GM23338 (cell line): ENCODE data around the gene TLR9. TPM values are rescaled to one million over a fixed set of nuclear protein-coding genes. Genes with fewer than 3 reads are reported as not detected.

ENCODE experiments used
- ATAC-seq: fragments of 200-7000 bp; cut with Tn5 transposase; 3 replicates; pipeline ENCODE4 v1.9.1; 2020
- DNase-seq: peaks from one replicate; pipeline ENCODE4 v3.0.0-alpha.2; 2015; ENCODE audit warnings: low spot score
- H2AFZ ChIP-seq: fragments of 200-600 bp; sonication (generic); 2 replicates; pipeline ENCODE4 v1.8.0; 2016; ENCODE audit warnings: antibody characterized with exemption, mild to moderate bottlenecking, moderate library complexity
- H3F3A ChIP-seq: fragments of 200-600 bp; sonication (generic); replicated peaks from 2 replicates; pipeline ENCODE4 v1.8.0; 2017; ENCODE audit warnings: antibody characterized with exemption, mixed run types, low read depth
- H3K27ac ChIP-seq: fragments of 200-600 bp; sonication (generic); 2 replicates; pipeline ENCODE4 v1.6.1; 2016; ENCODE audit warnings: low read depth
- H3K27me3 ChIP-seq: fragments of 200-600 bp; sonication (generic); 2 replicates; pipeline ENCODE4 v1.8.0; 2016; ENCODE audit warnings: mild to moderate bottlenecking, mixed run types, moderate library complexity; ENCODE audit not compliant: insufficient read depth
- H3K36me3 ChIP-seq: fragments of 200-600 bp; sonication (generic); 2 replicates; pipeline ENCODE4 v1.8.0; 2016; ENCODE audit warnings: mild to moderate bottlenecking; ENCODE audit not compliant: insufficient read depth
- H3K4me1 ChIP-seq: fragments of 200-600 bp; sonication (generic); 2 replicates; pipeline ENCODE4 v1.8.0; 2016; ENCODE audit warnings: mild to moderate bottlenecking, moderate library complexity; ENCODE audit not compliant: insufficient read depth
- H3K4me2 ChIP-seq: fragments of 200-600 bp; sonication (generic); 2 replicates; pipeline ENCODE4 v1.7.1; 2017; ENCODE audit warnings: mixed run types
- H3K4me3 ChIP-seq: fragments of 200-600 bp; sonication (generic); 2 replicates; pipeline ENCODE4 v1.6.1; 2016; ENCODE audit warnings: mixed run types
- H3K79me2 ChIP-seq: fragments of 200-600 bp; sonication (generic); replicated peaks from 2 replicates; pipeline ENCODE4 v1.8.0; 2017; ENCODE audit warnings: mild to moderate bottlenecking; ENCODE audit not compliant: insufficient read depth
- H3K9me2 ChIP-seq: fragments of 200-600 bp; sonication (generic); 2 replicates; pipeline ENCODE4 v1.8.0; 2017; ENCODE audit not compliant: insufficient read depth
- H4K20me1 ChIP-seq: fragments of 200-600 bp; sonication (generic); replicated peaks from 2 replicates; pipeline ENCODE4 v1.8.0; 2017; ENCODE audit warnings: mild to moderate bottlenecking; ENCODE audit not compliant: insufficient read depth
- H3K27ac Mint-ChIP-seq: 2 replicates; pipeline ENCODE4 v1.8.0; 2020; ENCODE audit warnings: inconsistent platforms, mild to moderate bottlenecking, moderate library complexity, mixed read lengths
- H3K27me3 Mint-ChIP-seq: 3 replicates; pipeline ENCODE4 v1.8.0; 2022; ENCODE audit warnings: low read depth, mild to moderate bottlenecking, moderate library complexity, mixed read lengths, inconsistent platforms; ENCODE audit not compliant: insufficient read depth, poor library complexity
- H3K36me3 Mint-ChIP-seq: 3 replicates; pipeline ENCODE4 v1.8.0; 2021; ENCODE audit warnings: low read depth, mild to moderate bottlenecking, inconsistent platforms, moderate library complexity, mixed read lengths
- H3K4me1 Mint-ChIP-seq: 3 replicates; pipeline ENCODE4 v1.8.0; 2020; ENCODE audit warnings: mild to moderate bottlenecking, inconsistent platforms, mixed read lengths
- H3K4me3 Mint-ChIP-seq: 3 replicates; pipeline ENCODE4 v1.8.0; 2021; ENCODE audit warnings: moderate library complexity, mild to moderate bottlenecking, inconsistent platforms, mixed read lengths
- H3K9me3 Mint-ChIP-seq: 3 replicates; pipeline ENCODE4 v1.8.0; 2020; ENCODE audit warnings: moderate library complexity, mild to moderate bottlenecking, inconsistent platforms, mixed read lengths
- CREB1 ChIP-seq: fragments of 250-450 bp; sonication (Bioruptor Pico); IDR thresholded peaks from 2 replicates; pipeline ENCODE4 v1.5.0; 2020; ENCODE audit warnings: low read depth, mild to moderate bottlenecking, moderate library complexity
- EZH2phosphoT487 ChIP-seq: fragments of 200-600 bp; sonication (generic); IDR thresholded peaks from one replicate; pipeline ENCODE4 v1.8.1; 2018; ENCODE audit warnings: antibody characterized with exemption; ENCODE audit not compliant: unreplicated experiment
- JUNB ChIP-seq: IDR thresholded peaks from one replicate; pipeline ENCODE4 v1.6.1; 2016; ENCODE audit warnings: antibody characterized with exemption; ENCODE audit not compliant: unreplicated experiment
- NANOG ChIP-seq: IDR thresholded peaks from 2 replicates; pipeline ENCODE4 v1.6.1; 2016; ENCODE audit warnings: antibody characterized with exemption, borderline replicate concordance
- POLR2AphosphoS5 ChIP-seq: IDR thresholded peaks from 2 replicates; pipeline ENCODE4 v1.6.1; 2016; ENCODE audit warnings: antibody characterized with exemption, low read depth
- STAT1 ChIP-seq: IDR thresholded peaks from one replicate; pipeline ENCODE4 v1.6.1; 2016; ENCODE audit warnings: antibody characterized with exemption; ENCODE audit not compliant: unreplicated experiment
- ZNF114 ChIP-seq: fragments of 250-450 bp; sonication (Bioruptor Pico); IDR thresholded peaks from 2 replicates; pipeline ENCODE4 v1.5.0; 2020; ENCODE audit warnings: mild to moderate bottlenecking, moderate library complexity
- ZNF331 ChIP-seq: fragments of 250-450 bp; sonication (Bioruptor Pico); IDR thresholded peaks from 2 replicates; pipeline ENCODE4 v1.5.0; 2020; ENCODE audit warnings: low read depth, mild to moderate bottlenecking, moderate library complexity
- polyA plus RNA-seq: library from polyadenylated mRNA; unstranded; fragments of >200 nt; fragmentation: Nextera tagmentation; extraction: Ambion mirVana; gene quantifications from 2 replicates; pipeline ENCODE4 v1.2.1, GENCODE V29; 2016
- total RNA-seq: library from RNA; depleted of rRNA; stranded (reverse); fragments of >200 nt; shearing (Covaris generic); gene quantifications from 2 replicates; pipeline ENCODE4 v1.2.3, GENCODE V29; 2014
- TF ChIP-seq, protein P1 (sequence below): fragments of 250-450 bp; sonication (Bioruptor Pico); IDR thresholded peaks from 2 replicates; pipeline ENCODE4 v1.5.0; 2020; ENCODE audit warnings: mild to moderate bottlenecking, moderate library complexity
- TF ChIP-seq, protein P2 (sequence below): IDR thresholded peaks from one replicate; pipeline ENCODE4 v1.6.1; 2018; ENCODE audit warnings: antibody characterized with exemption; ENCODE audit not compliant: unreplicated experiment

Gene TLR9
- total and polyA plus RNA-seq, 2 experiments from 2014 or later: not detected

DNA sequence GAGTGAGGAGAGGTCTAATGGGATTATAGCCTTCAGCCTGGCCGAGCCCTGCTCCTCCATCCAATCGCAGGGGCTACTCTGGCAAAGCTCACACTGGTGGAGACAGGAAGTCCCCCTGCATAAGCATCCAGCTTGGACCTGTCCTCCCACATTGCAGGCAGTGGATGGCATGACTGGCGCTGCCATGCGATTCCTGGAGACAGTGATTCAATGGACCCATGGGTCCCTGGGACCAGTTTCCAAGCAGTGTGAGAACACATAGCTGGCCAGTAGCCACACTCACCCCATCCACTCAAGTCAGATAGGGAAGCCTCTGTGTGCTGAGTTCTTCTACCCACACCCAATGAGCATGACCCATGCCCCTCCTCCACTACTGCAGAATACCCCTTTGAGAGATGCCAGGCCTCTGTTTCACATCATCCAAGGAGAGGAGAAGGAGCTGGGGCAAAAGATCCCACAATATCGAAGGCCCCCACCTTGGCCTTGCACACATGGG is 53.1 kb downstream of the TLR9 start (continued):
- TF ChIP-seq, protein P1, sequence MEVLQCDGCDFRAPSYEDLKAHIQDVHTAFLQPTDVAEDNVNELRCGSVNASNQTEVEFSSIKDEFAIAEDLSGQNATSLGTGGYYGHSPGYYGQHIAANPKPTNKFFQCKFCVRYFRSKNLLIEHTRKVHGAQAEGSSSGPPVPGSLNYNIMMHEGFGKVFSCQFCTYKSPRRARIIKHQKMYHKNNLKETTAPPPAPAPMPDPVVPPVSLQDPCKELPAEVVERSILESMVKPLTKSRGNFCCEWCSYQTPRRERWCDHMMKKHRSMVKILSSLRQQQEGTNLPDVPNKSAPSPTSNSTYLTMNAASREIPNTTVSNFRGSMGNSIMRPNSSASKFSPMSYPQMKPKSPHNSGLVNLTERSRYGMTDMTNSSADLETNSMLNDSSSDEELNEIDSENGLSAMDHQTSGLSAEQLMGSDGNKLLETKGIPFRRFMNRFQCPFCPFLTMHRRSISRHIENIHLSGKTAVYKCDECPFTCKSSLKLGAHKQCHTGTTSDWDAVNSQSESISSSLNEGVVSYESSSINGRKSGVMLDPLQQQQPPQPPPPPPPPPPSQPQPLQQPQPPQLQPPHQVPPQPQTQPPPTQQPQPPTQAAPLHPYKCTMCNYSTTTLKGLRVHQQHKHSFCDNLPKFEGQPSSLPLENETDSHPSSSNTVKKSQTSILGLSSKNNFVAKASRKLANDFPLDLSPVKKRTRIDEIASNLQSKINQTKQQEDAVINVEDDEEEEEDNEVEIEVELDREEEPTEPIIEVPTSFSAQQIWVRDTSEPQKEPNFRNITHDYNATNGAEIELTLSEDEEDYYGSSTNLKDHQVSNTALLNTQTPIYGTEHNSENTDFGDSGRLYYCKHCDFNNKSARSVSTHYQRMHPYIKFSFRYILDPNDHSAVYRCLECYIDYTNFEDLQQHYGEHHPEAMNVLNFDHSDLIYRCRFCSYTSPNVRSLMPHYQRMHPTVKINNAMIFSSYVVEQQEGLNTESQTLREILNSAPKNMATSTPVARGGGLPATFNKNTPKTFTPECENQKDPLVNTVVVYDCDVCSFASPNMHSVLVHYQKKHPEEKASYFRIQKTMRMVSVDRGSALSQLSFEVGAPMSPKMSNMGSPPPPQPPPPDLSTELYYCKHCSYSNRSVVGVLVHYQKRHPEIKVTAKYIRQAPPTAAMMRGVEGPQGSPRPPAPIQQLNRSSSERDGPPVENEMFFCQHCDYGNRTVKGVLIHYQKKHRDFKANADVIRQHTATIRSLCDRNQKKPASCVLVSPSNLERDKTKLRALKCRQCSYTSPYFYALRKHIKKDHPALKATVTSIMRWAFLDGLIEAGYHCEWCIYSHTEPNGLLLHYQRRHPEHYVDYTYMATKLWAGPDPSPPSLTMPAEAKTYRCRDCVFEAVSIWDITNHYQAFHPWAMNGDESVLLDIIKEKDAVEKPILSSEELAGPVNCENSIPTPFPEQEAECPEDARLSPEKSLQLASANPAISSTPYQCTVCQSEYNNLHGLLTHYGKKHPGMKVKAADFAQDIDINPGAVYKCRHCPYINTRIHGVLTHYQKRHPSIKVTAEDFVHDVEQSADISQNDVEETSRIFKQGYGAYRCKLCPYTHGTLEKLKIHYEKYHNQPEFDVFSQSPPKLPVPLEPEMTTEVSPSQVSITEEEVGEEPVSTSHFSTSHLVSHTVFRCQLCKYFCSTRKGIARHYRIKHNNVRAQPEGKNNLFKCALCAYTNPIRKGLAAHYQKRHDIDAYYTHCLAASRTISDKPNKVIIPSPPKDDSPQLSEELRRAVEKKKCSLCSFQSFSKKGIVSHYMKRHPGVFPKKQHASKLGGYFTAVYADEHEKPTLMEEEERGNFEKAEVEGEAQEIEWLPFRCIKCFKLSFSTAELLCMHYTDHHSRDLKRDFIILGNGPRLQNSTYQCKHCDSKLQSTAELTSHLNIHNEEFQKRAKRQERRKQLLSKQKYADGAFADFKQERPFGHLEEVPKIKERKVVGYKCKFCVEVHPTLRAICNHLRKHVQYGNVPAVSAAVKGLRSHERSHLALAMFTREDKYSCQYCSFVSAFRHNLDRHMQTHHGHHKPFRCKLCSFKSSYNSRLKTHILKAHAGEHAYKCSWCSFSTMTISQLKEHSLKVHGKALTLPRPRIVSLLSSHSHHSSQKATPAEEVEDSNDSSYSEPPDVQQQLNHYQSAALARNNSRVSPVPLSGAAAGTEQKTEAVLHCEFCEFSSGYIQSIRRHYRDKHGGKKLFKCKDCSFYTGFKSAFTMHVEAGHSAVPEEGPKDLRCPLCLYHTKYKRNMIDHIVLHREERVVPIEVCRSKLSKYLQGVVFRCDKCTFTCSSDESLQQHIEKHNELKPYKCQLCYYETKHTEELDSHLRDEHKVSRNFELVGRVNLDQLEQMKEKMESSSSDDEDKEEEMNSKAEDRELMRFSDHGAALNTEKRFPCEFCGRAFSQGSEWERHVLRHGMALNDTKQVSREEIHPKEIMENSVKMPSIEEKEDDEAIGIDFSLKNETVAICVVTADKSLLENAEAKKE: no peak
- TF ChIP-seq CREB1 (CRISPR knock-in tag) (no peak), STAT1 (no peak), NANOG (no peak), JUNB (no peak), ZNF331 (CRISPR knock-in tag) (no peak), ZNF114 (CRISPR knock-in tag) (no peak), EZH2phosphoT487 (no peak), POLR2AphosphoS5 (no peak)

DNA sequence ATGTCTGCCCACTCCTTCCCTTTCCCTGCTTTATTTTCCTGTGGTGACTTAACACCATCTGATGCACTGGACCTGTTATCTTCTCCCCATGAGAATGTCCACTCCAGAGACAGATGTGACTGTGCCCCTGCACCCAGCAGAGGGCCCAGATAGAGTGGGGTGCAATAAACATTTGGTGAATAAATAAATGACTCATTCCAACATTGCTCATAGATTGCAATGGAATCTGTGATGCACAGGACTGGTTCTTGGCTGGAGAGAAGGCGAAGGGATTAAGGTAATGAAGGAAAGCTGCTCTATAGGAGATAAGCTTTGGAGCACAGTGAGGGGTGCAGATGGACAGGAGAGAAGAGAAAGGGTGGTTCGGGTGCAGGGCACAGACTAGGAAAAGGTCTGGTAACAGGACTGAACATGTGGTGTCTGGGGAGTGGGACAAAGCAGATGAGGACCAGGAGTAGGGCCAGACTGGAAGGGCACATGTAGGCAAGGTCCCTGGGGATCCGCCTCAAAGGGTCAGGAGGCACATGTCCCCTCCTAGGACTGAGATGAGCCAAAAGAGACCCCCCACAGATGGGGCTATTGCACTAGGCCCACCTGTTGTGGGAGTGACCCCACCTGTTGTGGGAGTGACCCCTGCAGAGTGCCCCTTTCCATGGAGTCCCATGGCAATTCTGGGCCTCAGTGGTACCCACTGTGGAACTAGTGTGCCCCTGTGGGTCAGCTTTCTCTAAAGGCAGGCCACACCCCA is 53.8 kb downstream of the TLR9 start:
- Histone ChIP-seq H3K4me1 (peaks cover 3% of the 10 kb centered on the region), H3K9me2 (no peaks in the 10 kb centered on the region), H3K36me3 (no peaks in the 10 kb centered on the region), H3K4me2 (no peak overlapping the region), H3K4me3 (no peak overlapping the region), H3F3A (no peaks in the 10 kb centered on the region), H3K27me3 (no peaks in the 10 kb centered on the region), H4K20me1 (no peaks in the 10 kb centered on the region), H3K27ac (no peak overlapping the region), H2AFZ (no peak overlapping the region), H3K79me2 (no peaks in the 10 kb centered on the region)
- no peak overlapping the region for H3K4me3 Mint-ChIP-seq
- ATAC-seq: no peak
- H3K27ac Mint-ChIP-seq: no peak overlapping the region
- peaks cover 4% of the 10 kb centered on the region for H3K27me3 Mint-ChIP-seq
- no peaks in the 10 kb centered on the region; the same call in 2 of the 3 replicates for H3K36me3 Mint-ChIP-seq
- peaks cover 3% of the 10 kb centered on the region; the same call in 1 of the 3 replicates for H3K9me3 Mint-ChIP-seq
- H3K4me1 Mint-ChIP-seq: peaks cover 22% of the 10 kb centered on the region
- no peak for DNase-seq
- TF ChIP-seq, protein P2, sequence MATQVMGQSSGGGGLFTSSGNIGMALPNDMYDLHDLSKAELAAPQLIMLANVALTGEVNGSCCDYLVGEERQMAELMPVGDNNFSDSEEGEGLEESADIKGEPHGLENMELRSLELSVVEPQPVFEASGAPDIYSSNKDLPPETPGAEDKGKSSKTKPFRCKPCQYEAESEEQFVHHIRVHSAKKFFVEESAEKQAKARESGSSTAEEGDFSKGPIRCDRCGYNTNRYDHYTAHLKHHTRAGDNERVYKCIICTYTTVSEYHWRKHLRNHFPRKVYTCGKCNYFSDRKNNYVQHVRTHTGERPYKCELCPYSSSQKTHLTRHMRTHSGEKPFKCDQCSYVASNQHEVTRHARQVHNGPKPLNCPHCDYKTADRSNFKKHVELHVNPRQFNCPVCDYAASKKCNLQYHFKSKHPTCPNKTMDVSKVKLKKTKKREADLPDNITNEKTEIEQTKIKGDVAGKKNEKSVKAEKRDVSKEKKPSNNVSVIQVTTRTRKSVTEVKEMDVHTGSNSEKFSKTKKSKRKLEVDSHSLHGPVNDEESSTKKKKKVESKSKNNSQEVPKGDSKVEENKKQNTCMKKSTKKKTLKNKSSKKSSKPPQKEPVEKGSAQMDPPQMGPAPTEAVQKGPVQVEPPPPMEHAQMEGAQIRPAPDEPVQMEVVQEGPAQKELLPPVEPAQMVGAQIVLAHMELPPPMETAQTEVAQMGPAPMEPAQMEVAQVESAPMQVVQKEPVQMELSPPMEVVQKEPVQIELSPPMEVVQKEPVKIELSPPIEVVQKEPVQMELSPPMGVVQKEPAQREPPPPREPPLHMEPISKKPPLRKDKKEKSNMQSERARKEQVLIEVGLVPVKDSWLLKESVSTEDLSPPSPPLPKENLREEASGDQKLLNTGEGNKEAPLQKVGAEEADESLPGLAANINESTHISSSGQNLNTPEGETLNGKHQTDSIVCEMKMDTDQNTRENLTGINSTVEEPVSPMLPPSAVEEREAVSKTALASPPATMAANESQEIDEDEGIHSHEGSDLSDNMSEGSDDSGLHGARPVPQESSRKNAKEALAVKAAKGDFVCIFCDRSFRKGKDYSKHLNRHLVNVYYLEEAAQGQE: no peak
- no peak for TF ChIP-seq STAT1
